ENCODE data around the gene HECTD2.

- no peak for TF ChIP-seq CTCF (IDR thresholded peaks at IDR 0.05)
- TF ChIP-seq POLR2AphosphoS5 (IDR thresholded peaks at IDR 0.05; ENCODE audit: low read depth, low read length), result no peak
- no peak for TF ChIP-seq REST (IDR thresholded peaks at IDR 0.05; ENCODE audit: insufficient read depth in 1 of 2, low read depth in 2 of 2, low read length in 1 of 2)
- no peak for TF ChIP-seq TCF7L2 (IDR thresholded peaks at IDR 0.05; ENCODE audit: low read depth, low read length)
- TF ChIP-seq SIN3A (IDR thresholded peaks at IDR 0.05; ENCODE audit: borderline replicate concordance, insufficient read depth, low read depth, low read length), result no peak
These were observed 153.9 kb downstream of the HECTD2 start for GRCh38 chr10:91564026-91564425.
